ENCODE results near the gene FGFR2. TPM values are rescaled to one million over a fixed set of nuclear protein-coding genes. Genes with fewer than 3 reads are reported as not detected.

The FGFR2 gene
- total RNA-seq, 2 experiments from 2014 or later = not detected

- Mint-ChIP-seq H3K9me3 (no peaks in the 10 kb centered on the region), H3K4me1 (ENCODE audit: low read depth) (peaks cover 3% of the 10 kb centered on the region), H3K27me3 (peaks cover 44% of the 10 kb centered on the region), H3K36me3 (ENCODE audit: low read depth) (no peaks in the 10 kb centered on the region), H3K27ac (no peak overlapping the region), H3K4me3 (no peak overlapping the region)
- no peak for DNase-seq
- no peak for TF ChIP-seq CTCF (IDR thresholded peaks at IDR 0.05)
- intact Hi-C loops (cut with micrococcal nuclease) = no loop called here
- CTCF ChIA-PET = no interaction called here
- POLR2A ChIA-PET = no interaction called here
- ATAC-seq = no peak
Measured at GRCh38 chr10:121596689-121597503, 1.3 kb downstream of the FGFR2 start.

- H3K4me3 Mint-ChIP-seq = no peak overlapping the region
- CTCF ChIA-PET = no interaction called here
- DNase-seq = no peak
- TF ChIP-seq CTCF (IDR thresholded peaks at IDR 0.05) = no peak
- no peak overlapping the region for H3K27ac Mint-ChIP-seq
- intact Hi-C loops (cut with micrococcal nuclease) = no loop called here
- H3K4me1 Mint-ChIP-seq (ENCODE audit: low read depth) = peaks cover 3% of the 10 kb centered on the region
- no peaks in the 10 kb centered on the region for H3K36me3 Mint-ChIP-seq (ENCODE audit: low read depth)
- H3K9me3 Mint-ChIP-seq = no peaks in the 10 kb centered on the region
- peaks cover 39% of the 10 kb centered on the region for H3K27me3 Mint-ChIP-seq
- POLR2A ChIA-PET = no interaction called here
- no peak for ATAC-seq
Measured at GRCh38 chr10:121595806-121596688, 2.2 kb downstream of the FGFR2 start.

- H3K27me3 Mint-ChIP-seq = peaks cover 34% of the 10 kb centered on the region
- POLR2A ChIA-PET = no interaction called here
- intact Hi-C loops (cut with micrococcal nuclease) = no loop called here
- ATAC-seq = no peak
- no peaks in the 10 kb centered on the region for H3K9me3 Mint-ChIP-seq
- H3K4me3 Mint-ChIP-seq = no peak overlapping the region
- CTCF ChIA-PET = no interaction called here
- TF ChIP-seq CTCF (IDR thresholded peaks at IDR 0.05) = no peak
- H3K36me3 Mint-ChIP-seq (ENCODE audit: low read depth) = no peaks in the 10 kb centered on the region
- H3K27ac Mint-ChIP-seq = no peak overlapping the region
- peaks cover 3% of the 10 kb centered on the region for H3K4me1 Mint-ChIP-seq (ENCODE audit: low read depth)
- DNase-seq = no peak
Measured at GRCh38 chr10:121595351-121595805, 2.9 kb downstream of the FGFR2 start.

- ATAC-seq = no peak
- no peak for DNase-seq
- peaks cover 3% of the 10 kb centered on the region for H3K4me1 Mint-ChIP-seq (ENCODE audit: low read depth)
- TF ChIP-seq CTCF (IDR thresholded peaks at IDR 0.05) = no peak
- H3K36me3 Mint-ChIP-seq (ENCODE audit: low read depth) = no peaks in the 10 kb centered on the region
- intact Hi-C loops (cut with micrococcal nuclease) = no loop called here
- peaks cover 30% of the 10 kb centered on the region for H3K27me3 Mint-ChIP-seq
- H3K27ac Mint-ChIP-seq = no peak overlapping the region
- ChIA-PET CTCF (no interaction called here), POLR2A (no interaction called here)
- H3K4me3 Mint-ChIP-seq = no peak overlapping the region
- H3K9me3 Mint-ChIP-seq = no peaks in the 10 kb centered on the region
Measured at GRCh38 chr10:121594623-121595350, 3.5 kb downstream of the FGFR2 start.

All from activated CD8-positive, alpha-beta T cell treated with anti-CD3 and anti-CD28 coated beads for 36 hours (primary cell).